PC-3 (cell line): Measurements from ENCODE around the gene PAQR3.

Source experiments
- EZH2 ChIP-seq: fragments of 300-600 bp; sonication (generic); IDR thresholded peaks from one replicate; pipeline ENCODE4 v1.6.1; 2017; ENCODE audit warnings: antibody characterized with exemption, mild to moderate bottlenecking, low read length; ENCODE audit not compliant: unreplicated experiment
- EZH2phosphoT487 ChIP-seq: fragments of 300-600 bp; sonication (generic); IDR thresholded peaks from 2 replicates; pipeline ENCODE4 v1.6.1; 2018; ENCODE audit warnings: mild to moderate bottlenecking, antibody characterized with exemption, low read length, borderline replicate concordance
- TF ChIP-seq, protein P1 (sequence below): fragments of 300-600 bp; sonication (generic); conservative IDR thresholded peaks from 2 replicates; pipeline ENCODE4 v1.5.1; 2017; ENCODE audit warnings: antibody characterized with exemption, low read depth, mild to moderate bottlenecking, low read length

DNA sequence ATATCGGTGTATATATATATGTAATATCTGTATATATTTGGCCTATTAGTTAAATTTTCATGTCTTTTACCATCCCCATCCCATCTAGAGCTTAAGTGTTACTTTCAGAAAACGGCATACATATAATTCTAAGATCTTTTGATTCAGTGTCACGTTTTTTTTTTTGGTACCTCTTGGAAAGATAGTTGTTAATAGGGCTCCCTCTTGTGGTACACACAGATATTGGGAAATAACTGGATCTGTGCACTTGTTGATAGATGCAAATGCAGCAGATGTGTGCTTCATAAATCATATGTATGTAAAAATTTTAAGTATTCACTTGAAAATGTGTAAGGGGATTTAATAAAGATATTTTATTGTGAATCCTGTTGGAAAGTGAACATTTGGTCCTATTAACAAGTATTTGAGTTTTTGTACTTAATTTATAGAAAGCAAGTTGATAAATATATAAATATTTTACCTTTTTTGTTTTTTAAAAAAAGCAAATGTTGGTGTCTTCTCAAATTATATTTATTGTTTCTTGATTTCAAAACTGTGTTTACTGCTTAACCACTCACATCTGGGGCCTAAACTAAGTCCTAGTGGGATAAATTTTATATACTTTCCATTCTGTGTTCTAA is 74.7 kb downstream of the PAQR3 start:
- TF ChIP-seq, protein P1, sequence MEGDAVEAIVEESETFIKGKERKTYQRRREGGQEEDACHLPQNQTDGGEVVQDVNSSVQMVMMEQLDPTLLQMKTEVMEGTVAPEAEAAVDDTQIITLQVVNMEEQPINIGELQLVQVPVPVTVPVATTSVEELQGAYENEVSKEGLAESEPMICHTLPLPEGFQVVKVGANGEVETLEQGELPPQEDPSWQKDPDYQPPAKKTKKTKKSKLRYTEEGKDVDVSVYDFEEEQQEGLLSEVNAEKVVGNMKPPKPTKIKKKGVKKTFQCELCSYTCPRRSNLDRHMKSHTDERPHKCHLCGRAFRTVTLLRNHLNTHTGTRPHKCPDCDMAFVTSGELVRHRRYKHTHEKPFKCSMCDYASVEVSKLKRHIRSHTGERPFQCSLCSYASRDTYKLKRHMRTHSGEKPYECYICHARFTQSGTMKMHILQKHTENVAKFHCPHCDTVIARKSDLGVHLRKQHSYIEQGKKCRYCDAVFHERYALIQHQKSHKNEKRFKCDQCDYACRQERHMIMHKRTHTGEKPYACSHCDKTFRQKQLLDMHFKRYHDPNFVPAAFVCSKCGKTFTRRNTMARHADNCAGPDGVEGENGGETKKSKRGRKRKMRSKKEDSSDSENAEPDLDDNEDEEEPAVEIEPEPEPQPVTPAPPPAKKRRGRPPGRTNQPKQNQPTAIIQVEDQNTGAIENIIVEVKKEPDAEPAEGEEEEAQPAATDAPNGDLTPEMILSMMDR: peak; percentile 68
- TF ChIP-seq EZH2 (no peak), EZH2phosphoT487 (no peak)
